Activated B cell treated with CpG ODN at 0.5 μM for 24 hours (primary cell): Measurements from ENCODE around the gene MACF1. TPM values are rescaled to one million over a fixed set of nuclear protein-coding genes. Genes with fewer than 3 reads are reported as not detected.
A peak's percentile ranks its signal among the peaks of the same experiment; 100 is the strongest.

ENCODE experiments used
- ATAC-seq: fragments of 200-7000 bp; cut with Tn5 transposase; one replicate; pipeline ENCODE4 v1.10.0; 2021; ENCODE audit warnings: low read depth, mild to moderate bottlenecking, moderate library complexity
- CTCF ChIA-PET: fragments of 350-600 bp; sonication (Branson Sonifier 250); formaldehyde crosslinking; loops from one replicate; lab custom pipeline; 2021; ENCODE audit warnings: antibody characterized with exemption; lab: Charles Lee
- POLR2A ChIA-PET: fragments of 350-600 bp; sonication (Branson Sonifier 250); formaldehyde crosslinking; loops from one replicate; lab custom pipeline; 2021; ENCODE audit warnings: antibody characterized with exemption; lab: Charles Lee
- DNase-seq: peaks from one replicate; pipeline ENCODE4 v3.0.0; 2022
- H3K27ac Mint-ChIP-seq: one replicate; pipeline ENCODE4 v1.8.0; 2020; ENCODE audit warnings: mixed read lengths
- H3K27me3 Mint-ChIP-seq: one replicate; pipeline ENCODE4 v1.8.0; 2021; ENCODE audit warnings: mixed read lengths
- H3K36me3 Mint-ChIP-seq: one replicate; pipeline ENCODE4 v1.8.0; 2021; ENCODE audit warnings: low read depth, mixed read lengths
- H3K4me1 Mint-ChIP-seq: one replicate; pipeline ENCODE4 v1.8.0; 2021; ENCODE audit warnings: mixed read lengths
- H3K4me3 Mint-ChIP-seq: one replicate; pipeline ENCODE4 v1.8.0; 2020; ENCODE audit warnings: mild to moderate bottlenecking, mixed read lengths
- H3K9me3 Mint-ChIP-seq: one replicate; pipeline ENCODE4 v1.8.0; 2020; ENCODE audit warnings: mixed read lengths
- intact Hi-C: fragments of 100-400 bp; cut with micrococcal nuclease; formaldehyde crosslinking; loops from one replicate; pipeline ENCODE4 v1.15.1; 2024
- total RNA-seq: library from RNA; stranded (reverse); gene quantifications from 2 replicates; pipeline ENCODE4 v1.2.3, GENCODE V29; 2022
- TF ChIP-seq, protein P1 (sequence below): fragments of 200-600 bp; IDR thresholded peaks from one replicate; pipeline ENCODE4 v1.8.0; 2022; ENCODE audit warnings: antibody characterized with exemption, mild to moderate bottlenecking

MACF1 gene
- total RNA-seq, 1 donor from 2014 or later: 286 TPM

DNA sequence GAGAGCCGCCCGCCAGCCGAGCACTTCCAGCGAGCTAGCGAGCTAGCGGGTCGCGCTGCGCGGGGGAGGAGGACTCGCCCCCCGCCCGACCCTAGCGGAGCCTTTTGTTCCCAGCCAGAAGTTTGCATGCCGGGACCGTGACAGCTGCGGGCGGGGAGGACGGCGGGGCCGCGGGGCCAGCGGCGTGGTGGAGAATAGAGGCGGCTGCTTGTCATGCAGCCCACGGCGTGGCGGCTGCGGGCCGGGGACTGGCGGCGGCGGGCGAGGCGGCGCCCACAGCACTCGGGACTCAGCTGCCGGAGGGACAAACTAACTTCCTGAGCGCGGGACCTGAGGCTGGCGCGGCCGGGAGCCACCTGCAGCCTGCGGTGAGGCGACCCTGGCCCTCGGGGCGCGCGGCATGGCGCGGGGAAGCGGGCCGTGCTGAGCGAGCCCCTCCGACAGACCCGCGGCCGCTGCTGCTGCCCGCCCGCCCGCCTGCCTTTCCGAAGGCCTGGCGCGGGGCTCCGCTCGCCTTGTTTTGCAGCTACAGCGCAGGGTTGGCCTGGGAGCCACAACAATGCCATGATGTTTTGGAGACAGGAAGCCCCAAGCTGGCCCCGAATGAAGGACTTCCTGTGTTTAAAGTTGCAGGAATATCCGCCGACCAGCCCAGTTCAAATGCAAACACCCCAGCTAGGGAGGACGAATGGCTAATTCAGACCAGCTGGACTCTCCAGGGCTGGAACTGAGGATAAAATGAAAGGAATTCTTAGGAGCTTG lies 204.7 kb downstream of the MACF1 start:
- no peaks in the 10 kb centered on the region for H3K9me3 Mint-ChIP-seq
- H3K27me3 Mint-ChIP-seq: no peaks in the 10 kb centered on the region
- ATAC-seq (no peak), DNase-seq (peak; percentile 26)
- H3K4me3 Mint-ChIP-seq: peak overlapping the region; percentile 88
- intact Hi-C loops: no loop called here
- peaks cover 28% of the 10 kb centered on the region for H3K4me1 Mint-ChIP-seq
- ChIA-PET POLR2A (interaction anchor here (0.6 to 1.7 kb wide), 3 partner anchors 10 to 276 kb away, joined by 3 to 7 read pairs (median 3); no protein-coding TSS in a partner anchor), CTCF (interaction anchor here (2.4 kb wide), 1 partner anchor 311 kb away, joined by 20 read pairs; no protein-coding TSS in a partner anchor)
- peaks cover 13% of the 10 kb centered on the region for H3K36me3 Mint-ChIP-seq
- TF ChIP-seq, protein P1, sequence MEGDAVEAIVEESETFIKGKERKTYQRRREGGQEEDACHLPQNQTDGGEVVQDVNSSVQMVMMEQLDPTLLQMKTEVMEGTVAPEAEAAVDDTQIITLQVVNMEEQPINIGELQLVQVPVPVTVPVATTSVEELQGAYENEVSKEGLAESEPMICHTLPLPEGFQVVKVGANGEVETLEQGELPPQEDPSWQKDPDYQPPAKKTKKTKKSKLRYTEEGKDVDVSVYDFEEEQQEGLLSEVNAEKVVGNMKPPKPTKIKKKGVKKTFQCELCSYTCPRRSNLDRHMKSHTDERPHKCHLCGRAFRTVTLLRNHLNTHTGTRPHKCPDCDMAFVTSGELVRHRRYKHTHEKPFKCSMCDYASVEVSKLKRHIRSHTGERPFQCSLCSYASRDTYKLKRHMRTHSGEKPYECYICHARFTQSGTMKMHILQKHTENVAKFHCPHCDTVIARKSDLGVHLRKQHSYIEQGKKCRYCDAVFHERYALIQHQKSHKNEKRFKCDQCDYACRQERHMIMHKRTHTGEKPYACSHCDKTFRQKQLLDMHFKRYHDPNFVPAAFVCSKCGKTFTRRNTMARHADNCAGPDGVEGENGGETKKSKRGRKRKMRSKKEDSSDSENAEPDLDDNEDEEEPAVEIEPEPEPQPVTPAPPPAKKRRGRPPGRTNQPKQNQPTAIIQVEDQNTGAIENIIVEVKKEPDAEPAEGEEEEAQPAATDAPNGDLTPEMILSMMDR: no peak
- no peak overlapping the region for H3K27ac Mint-ChIP-seq

DNA sequence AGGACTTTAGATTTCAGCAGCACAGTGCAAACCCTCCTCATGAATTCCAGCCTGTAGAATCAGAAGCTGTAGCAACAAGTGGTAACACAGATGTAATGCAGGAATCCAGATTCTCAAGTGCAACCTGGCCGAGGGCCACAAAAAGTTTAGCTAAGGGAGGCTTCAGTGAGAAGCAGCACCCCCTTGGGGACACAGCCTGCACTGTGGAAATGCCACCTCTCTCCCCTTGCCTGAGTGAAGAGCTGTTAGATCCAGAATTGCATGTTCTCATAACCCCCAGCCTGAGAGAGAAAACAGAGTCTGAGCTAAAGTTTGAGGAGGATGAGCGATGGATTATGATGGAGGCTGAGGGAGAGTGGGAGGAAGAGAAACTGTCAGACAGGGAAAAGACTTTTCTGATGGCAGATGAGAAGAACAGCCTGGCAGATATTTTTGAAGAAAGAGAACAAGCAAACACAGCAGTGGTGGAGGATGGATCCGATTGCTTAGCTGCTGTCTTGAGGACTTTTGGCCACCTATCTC lies 206.5 kb downstream of the MACF1 start:
- TF ChIP-seq, protein P1: no peak
- Mint-ChIP-seq H3K9me3 (no peaks in the 10 kb centered on the region), H3K27ac (no peak overlapping the region), H3K4me3 (peak overlapping the region; percentile 4), H3K27me3 (no peaks in the 10 kb centered on the region), H3K36me3 (peaks cover 22% of the 10 kb centered on the region), H3K4me1 (peaks cover 26% of the 10 kb centered on the region)
- ChIA-PET POLR2A (interaction anchor here (0.5 to 1.5 kb wide), 4 partner anchors 15 to 332 kb away, joined by 3 to 12 read pairs (median 6); no protein-coding TSS in a partner anchor), CTCF (interaction anchor here (0.8 to 2.4 kb wide), 12 partner anchors 10 to 319 kb away, joined by 3 to 20 read pairs (median 4); no protein-coding TSS in a partner anchor)
- intact Hi-C loops: loop anchor here (1.0 kb wide), 1 partner anchor 313 kb away; no protein-coding TSS in a partner anchor
- DNase-seq (no peak), ATAC-seq (no peak)

DNA sequence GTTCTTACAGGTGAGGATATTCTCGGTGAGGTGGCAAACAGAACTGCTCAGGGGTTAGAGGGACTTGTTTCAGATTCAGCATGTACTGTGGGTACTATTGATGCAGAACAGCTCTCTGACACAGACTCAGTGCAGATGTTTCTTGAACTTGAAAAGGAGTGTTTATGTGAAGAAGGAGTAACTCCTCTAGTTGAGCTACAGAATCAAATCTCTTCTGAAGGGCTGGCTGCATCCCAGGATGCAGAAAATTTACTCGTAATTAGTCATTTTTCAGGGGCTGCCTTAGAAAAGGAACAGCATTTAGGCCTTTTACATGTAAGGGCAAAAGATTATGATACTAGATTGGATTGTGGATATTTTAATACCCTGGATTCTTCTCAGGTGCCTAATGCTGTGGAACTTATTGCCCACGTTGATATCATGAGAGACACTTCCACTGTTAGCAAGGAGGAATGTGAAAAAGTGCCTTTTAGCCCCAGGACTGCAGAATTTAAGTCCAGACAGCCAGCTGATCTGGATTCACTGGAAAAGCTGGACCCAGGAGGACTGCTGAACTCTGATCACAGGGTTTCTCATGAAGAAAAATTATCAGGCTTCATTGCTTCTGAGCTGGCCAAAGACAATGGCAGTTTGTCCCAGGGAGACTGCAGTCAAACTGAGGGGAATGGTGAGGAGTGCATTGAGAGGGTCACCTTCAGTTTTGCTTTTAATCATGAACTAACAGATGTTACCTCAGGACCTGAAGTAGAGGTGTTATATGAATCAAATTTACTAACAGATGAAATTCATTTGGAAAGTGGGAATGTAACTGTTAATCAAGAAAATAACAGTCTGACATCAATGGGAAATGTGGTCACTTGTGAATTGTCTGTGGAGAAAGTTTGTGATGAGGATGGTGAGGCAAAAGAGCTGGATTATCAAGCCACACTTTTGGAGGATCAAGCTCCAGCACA lies 207.3 kb downstream of the MACF1 start:
- DNase-seq: no peak
- ChIA-PET CTCF (interaction anchor here (0.8 to 2.4 kb wide), 7 partner anchors 13 to 316 kb away, joined by 3 to 20 read pairs (median 6); no protein-coding TSS in a partner anchor), POLR2A (interaction anchor here (0.5 to 1.5 kb wide), 3 partner anchors 16 to 162 kb away, joined by 3 to 12 read pairs (median 6); no protein-coding TSS in a partner anchor)
- Mint-ChIP-seq H3K27ac (no peak overlapping the region), H3K27me3 (no peaks in the 10 kb centered on the region), H3K4me3 (no peak overlapping the region), H3K36me3 (peaks cover 23% of the 10 kb centered on the region), H3K4me1 (peaks cover 26% of the 10 kb centered on the region), H3K9me3 (no peaks in the 10 kb centered on the region)
- intact Hi-C loops: loop anchor here (1.0 kb wide), 1 partner anchor 314 kb away; no protein-coding TSS in a partner anchor
- ATAC-seq: no peak
- TF ChIP-seq, protein P1: no peak

DNA sequence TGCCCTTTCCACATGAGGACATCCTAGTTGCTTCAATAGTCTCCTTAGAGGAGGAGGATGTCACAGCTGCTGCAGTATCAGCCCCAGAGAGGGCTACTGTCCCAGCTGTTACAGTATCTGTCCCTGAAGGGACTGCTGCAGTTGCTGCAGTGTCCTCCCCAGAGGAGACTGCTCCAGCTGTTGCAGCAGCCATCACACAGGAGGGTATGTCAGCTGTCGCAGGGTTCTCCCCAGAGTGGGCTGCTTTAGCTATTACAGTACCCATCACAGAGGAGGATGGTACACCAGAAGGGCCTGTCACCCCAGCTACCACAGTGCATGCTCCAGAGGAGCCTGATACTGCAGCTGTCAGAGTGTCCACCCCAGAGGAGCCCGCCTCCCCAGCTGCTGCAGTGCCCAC lies 208.4 kb downstream of the MACF1 start:
- Mint-ChIP-seq H3K9me3 (no peaks in the 10 kb centered on the region), H3K36me3 (peaks cover 24% of the 10 kb centered on the region), H3K27me3 (no peaks in the 10 kb centered on the region), H3K4me1 (peaks cover 16% of the 10 kb centered on the region), H3K4me3 (no peak overlapping the region), H3K27ac (no peak overlapping the region)
- ChIA-PET CTCF (interaction anchor here (1.8 kb wide), 1 partner anchor 314 kb away, joined by 6 read pairs; no protein-coding TSS in a partner anchor), POLR2A (no interaction called here)
- TF ChIP-seq, protein P1: no peak
- ATAC-seq (no peak), DNase-seq (no peak)
- intact Hi-C loops: no loop called here
